A673 (cell line): Measurements from ENCODE around the gene POLR1A. TPM values are rescaled to one million over a fixed set of nuclear protein-coding genes. Genes with fewer than 3 reads are reported as not detected.

Source experiments
- BruUV-seq: library from RNA; stranded (reverse); fragments of 400-500 nt; replicated peaks from 2 replicates; lab custom pipeline; 2021; lab: Mats Ljungman, UMichigan
- CTCF ChIA-PET: fragments of 300-600 bp; sonication (Branson Sonifier 250); formaldehyde crosslinking; loops from one replicate; lab custom pipeline; 2022; ENCODE audit warnings: antibody characterized with exemption; lab: Charles Lee
- POLR2A ChIA-PET: fragments of 300-600 bp; sonication (Branson Sonifier 250); formaldehyde crosslinking; loops from one replicate; lab custom pipeline; 2022; ENCODE audit warnings: antibody characterized with exemption; ENCODE audit not compliant: low non-redundant PET; lab: Charles Lee
- DNase-seq: peaks from one replicate; pipeline ENCODE4 v3.0.0-alpha.2; 2015; ENCODE audit warnings: low spot score
- H3K27ac ChIP-seq: fragments of 200-600 bp; sonication (generic); 2 replicates; pipeline ENCODE4 v1.5.1; 2016; ENCODE audit warnings: mixed run types, low read depth, mild to moderate bottlenecking, mixed read lengths, antibody characterized with exemption, low read length; ENCODE audit not compliant: poor library complexity, severe bottlenecking
- H3K27me3 ChIP-seq: fragments of 200-600 bp; sonication (generic); replicated peaks from 2 replicates; pipeline ENCODE4 v1.6.1; 2017; ENCODE audit warnings: mixed run types, low read depth, mild to moderate bottlenecking, mixed read lengths, antibody characterized with exemption, low read length; ENCODE audit not compliant: insufficient read depth, poor library complexity
- H3K36me3 ChIP-seq: fragments of 200-600 bp; sonication (generic); 2 replicates; pipeline ENCODE4 v1.6.1; 2016; ENCODE audit warnings: mixed run types, mild to moderate bottlenecking, mixed read lengths, antibody characterized with exemption, low read length; ENCODE audit not compliant: insufficient read depth, poor library complexity, severe bottlenecking
- H3K4me1 ChIP-seq: fragments of 200-600 bp; sonication (generic); 2 replicates; pipeline ENCODE4 v1.6.1; 2017; ENCODE audit warnings: mixed run types, mild to moderate bottlenecking, mixed read lengths, antibody characterized with exemption, low read length; ENCODE audit not compliant: insufficient read depth, poor library complexity, severe bottlenecking
- H3K4me3 ChIP-seq: fragments of 200-600 bp; sonication (generic); 2 replicates; pipeline ENCODE4 v1.5.1; 2016; ENCODE audit warnings: low read depth, mixed run types, mild to moderate bottlenecking, mixed read lengths, low read length; ENCODE audit not compliant: poor library complexity, severe bottlenecking
- H3K9me3 ChIP-seq: fragments of 200-600 bp; sonication (generic); 2 replicates; pipeline ENCODE4 v1.6.1; 2016; ENCODE audit warnings: mixed run types, low read depth, mild to moderate bottlenecking, mixed read lengths, antibody characterized with exemption, low read length; ENCODE audit not compliant: poor library complexity, severe bottlenecking
- EZH2 ChIP-seq: fragments of 200-600 bp; sonication (generic); IDR thresholded peaks from 2 replicates; pipeline ENCODE4 v1.6.1; 2017; ENCODE audit warnings: borderline replicate concordance, low read depth, mild to moderate bottlenecking, mixed read lengths, antibody characterized with exemption, low read length; ENCODE audit not compliant: poor library complexity, severe bottlenecking
- intact Hi-C: fragments of 100-400 bp; cut with micrococcal nuclease; formaldehyde crosslinking; loops from one replicate; pipeline ENCODE4 v1.10.0; 2022; ENCODE audit not compliant: unreplicated experiment
- total RNA-seq: library from RNA; stranded (reverse); gene quantifications from 2 replicates; pipeline ENCODE4 v1.2.3, GENCODE V29; 2021
- TF ChIP-seq, protein P1 (sequence below): fragments of 300-800, 200-600 bp; sonication (generic); conservative IDR thresholded peaks from 2 replicates; pipeline ENCODE4 v1.5.1; 2017; ENCODE audit warnings: low read depth, mild to moderate bottlenecking, antibody characterized with exemption, low read length, moderate library complexity, mixed read lengths

POLR1A gene
- total RNA-seq, 1 experiment from 2014 or later, result 81.2 TPM

DNA sequence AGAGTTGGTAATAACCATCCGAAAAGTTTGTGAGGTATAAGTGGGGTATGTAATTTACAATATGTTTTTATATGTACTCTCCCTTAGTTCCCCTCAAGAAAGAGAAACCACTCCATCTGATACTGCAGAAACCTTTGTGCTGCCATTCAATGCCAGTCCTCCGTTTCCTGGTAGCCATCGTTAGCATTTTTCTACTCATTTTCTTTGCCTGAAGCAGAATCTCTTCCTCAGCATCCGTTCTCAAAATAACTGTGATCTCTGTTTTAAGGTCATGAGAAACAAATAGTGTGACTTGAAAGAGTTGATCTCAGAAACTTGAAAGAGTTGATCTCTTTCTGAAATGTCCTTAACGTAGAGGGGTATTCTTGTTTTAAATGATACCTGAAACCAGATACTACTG is 1.3 kb upstream of the POLR1A start:
- ChIA-PET CTCF (interaction anchor here (0.5 kb wide), 1 partner anchor 60 kb away, joined by 5 read pairs; no protein-coding TSS in a partner anchor), POLR2A (no interaction called here)
- no peak for TF ChIP-seq EZH2
- H3K9me3 ChIP-seq, result no peaks in the 10 kb centered on the region
- H3K4me3 ChIP-seq, result peak overlapping the region; percentile 86
- DNase-seq, result no peak
- no peak overlapping the region for H3K27ac ChIP-seq
- intact Hi-C loops, result no loop called here
- H3K27me3 ChIP-seq, result no peaks in the 10 kb centered on the region
- BruUV-seq, result TSS peak; percentile 60
- H3K36me3 ChIP-seq, result peaks cover 49% of the 10 kb centered on the region
- H3K4me1 ChIP-seq, result peaks cover 12% of the 10 kb centered on the region

DNA sequence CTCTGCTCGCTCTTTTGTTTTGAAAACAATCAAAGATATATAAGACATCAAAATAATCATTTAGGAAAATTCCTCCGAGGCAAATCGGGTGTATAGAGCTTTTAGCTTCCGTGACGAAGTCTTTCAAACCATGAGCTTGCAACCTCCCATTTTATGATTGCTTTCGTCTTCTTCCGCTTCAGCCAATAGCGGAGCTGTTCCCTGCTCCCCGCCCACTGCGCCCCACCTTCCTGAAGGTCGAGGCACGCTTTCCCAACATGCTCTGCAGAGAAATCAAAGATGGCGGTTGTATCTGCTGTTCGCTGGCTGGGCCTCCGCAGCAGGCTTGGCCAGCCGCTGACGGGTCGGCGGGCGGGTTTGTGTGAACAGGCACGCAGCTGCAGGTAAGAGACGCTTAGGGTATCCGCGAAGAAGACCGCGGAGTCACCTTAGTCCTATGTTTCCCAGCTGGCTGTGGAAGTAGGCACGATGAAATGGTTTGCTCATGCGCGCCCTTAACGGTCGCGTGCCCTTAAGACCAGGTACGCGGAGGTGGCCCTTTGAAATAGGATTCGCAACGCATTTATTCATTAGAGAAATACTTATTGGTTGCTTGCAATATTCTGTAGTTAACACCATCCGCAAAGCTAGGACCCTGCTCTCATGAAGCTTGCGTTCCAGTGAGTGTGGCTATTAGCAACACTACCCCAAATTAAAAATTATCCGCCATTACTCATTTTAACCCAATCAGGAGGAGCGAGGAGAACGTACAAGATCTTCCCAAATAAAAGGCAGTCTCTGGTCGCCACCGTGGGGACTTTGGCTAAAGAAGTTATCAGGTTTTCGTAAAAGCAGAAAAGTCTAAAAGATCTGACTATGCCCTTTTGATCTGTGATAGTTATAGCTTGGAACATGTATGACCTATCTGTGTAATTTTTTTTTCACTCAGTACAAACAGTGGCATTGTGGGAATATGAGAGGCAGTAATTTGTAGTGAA is 571 bp upstream of the POLR1A start, which contains the start of gene PTCD3:
Gene PTCD3, plus strand, starts transcription at position 267 of the 977 bp plus-strand sequence. Its CDS starts 13 bp downstream, at position 280.
- ChIA-PET CTCF (interaction anchor here (1.5 kb wide), 1 partner anchor 279 kb away, joined by 12 read pairs; no protein-coding TSS in a partner anchor), POLR2A (interaction anchor here (0.7 kb wide), 1 partner anchor 367 kb away, joined by 3 read pairs; no protein-coding TSS in a partner anchor)
- intact Hi-C loops, result no loop called here

DNA sequence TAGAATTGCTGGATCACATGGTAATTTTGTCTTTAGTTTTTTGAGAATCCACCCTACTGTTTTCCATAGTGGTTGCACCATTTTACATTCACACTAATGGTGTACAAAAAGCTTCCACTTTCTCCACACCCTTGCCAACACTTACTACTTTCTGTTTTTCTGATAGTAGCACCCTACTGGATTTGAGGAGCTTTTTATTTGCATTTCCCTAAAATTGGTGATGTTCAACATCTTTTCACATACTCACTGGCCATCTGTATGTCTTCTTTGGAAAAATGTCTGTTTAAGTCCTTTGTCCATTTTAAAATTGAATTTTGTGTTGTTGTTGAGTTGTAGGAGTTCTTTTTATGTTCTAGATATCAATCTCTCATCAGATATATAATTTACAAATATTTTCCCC is 3.5 kb downstream of the POLR1A start:
- Histone ChIP-seq H3K4me3 (no peak overlapping the region), H3K4me1 (peaks cover 4% of the 10 kb centered on the region), H3K36me3 (peaks cover 35% of the 10 kb centered on the region), H3K27me3 (no peaks in the 10 kb centered on the region), H3K9me3 (no peaks in the 10 kb centered on the region), H3K27ac (no peak overlapping the region)
- ChIA-PET CTCF (no interaction called here), POLR2A (no interaction called here)
- DNase-seq, result no peak
- BruUV-seq, result no TSS peak
- intact Hi-C loops, result no loop called here
- TF ChIP-seq, protein P1, sequence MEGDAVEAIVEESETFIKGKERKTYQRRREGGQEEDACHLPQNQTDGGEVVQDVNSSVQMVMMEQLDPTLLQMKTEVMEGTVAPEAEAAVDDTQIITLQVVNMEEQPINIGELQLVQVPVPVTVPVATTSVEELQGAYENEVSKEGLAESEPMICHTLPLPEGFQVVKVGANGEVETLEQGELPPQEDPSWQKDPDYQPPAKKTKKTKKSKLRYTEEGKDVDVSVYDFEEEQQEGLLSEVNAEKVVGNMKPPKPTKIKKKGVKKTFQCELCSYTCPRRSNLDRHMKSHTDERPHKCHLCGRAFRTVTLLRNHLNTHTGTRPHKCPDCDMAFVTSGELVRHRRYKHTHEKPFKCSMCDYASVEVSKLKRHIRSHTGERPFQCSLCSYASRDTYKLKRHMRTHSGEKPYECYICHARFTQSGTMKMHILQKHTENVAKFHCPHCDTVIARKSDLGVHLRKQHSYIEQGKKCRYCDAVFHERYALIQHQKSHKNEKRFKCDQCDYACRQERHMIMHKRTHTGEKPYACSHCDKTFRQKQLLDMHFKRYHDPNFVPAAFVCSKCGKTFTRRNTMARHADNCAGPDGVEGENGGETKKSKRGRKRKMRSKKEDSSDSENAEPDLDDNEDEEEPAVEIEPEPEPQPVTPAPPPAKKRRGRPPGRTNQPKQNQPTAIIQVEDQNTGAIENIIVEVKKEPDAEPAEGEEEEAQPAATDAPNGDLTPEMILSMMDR, result no peak
- no peak for TF ChIP-seq EZH2

More for the DNA sequence above, 571 bp upstream of the POLR1A start, which contains the start of gene PTCD3:
- peak within 1 kb of the TSS; percentile 98 for H3K27ac ChIP-seq
- TF ChIP-seq, protein P1, result no peak
- no peak for TF ChIP-seq EZH2
- H3K4me1 ChIP-seq, result peaks cover 12% of the 10 kb centered on the region
- peak within 1 kb of the TSS; percentile 86 for H3K4me3 ChIP-seq
- H3K36me3 ChIP-seq, result peaks cover 48% of the 10 kb centered on the region
- peak; percentile 98 for DNase-seq
- no TSS peak for BruUV-seq
- no peaks in the 10 kb centered on the region for H3K9me3 ChIP-seq
- no peaks in the 10 kb centered on the region for H3K27me3 ChIP-seq
